HEK293 (cell line): ENCODE measurements around the gene ELOVL3.

Source experiments
- EGR2 ChIP-seq: fragments of 450-650 bp; formaldehyde crosslinking; IDR thresholded peaks from 2 replicates; pipeline ENCODE4 v1.5.1; 2016; ENCODE audit warnings: low read depth, missing biosample characterization, missing genetic modification characterization
- HIC1 ChIP-seq: fragments of 450-650 bp; formaldehyde crosslinking; IDR thresholded peaks from 2 replicates; pipeline ENCODE4 v1.5.1; 2016; ENCODE audit warnings: missing biosample characterization, missing genetic modification characterization
- IKZF3 ChIP-seq: fragments of 450-650 bp; IDR thresholded peaks from 2 replicates; pipeline ENCODE4 v1.5.0; 2018; ENCODE audit warnings: missing biosample characterization, mild to moderate bottlenecking, missing genetic modification characterization, moderate library complexity
- KLF10 ChIP-seq: fragments of 450-650 bp; IDR thresholded peaks from 2 replicates; pipeline ENCODE4 v1.5.1; 2018; ENCODE audit warnings: missing biosample characterization, mild to moderate bottlenecking, missing genetic modification characterization
- KLF8 ChIP-seq: fragments of 450-650 bp; formaldehyde crosslinking; IDR thresholded peaks from 2 replicates; pipeline ENCODE4 v1.5.1; 2016; ENCODE audit warnings: missing biosample characterization, missing genetic modification characterization
- MZF1 ChIP-seq: fragments of 450-650 bp; formaldehyde crosslinking; IDR thresholded peaks from 2 replicates; pipeline ENCODE4 v1.5.1; 2017; ENCODE audit warnings: missing biosample characterization, missing genetic modification characterization, borderline replicate concordance
- PRDM6 ChIP-seq: fragments of 450-650 bp; formaldehyde crosslinking; IDR thresholded peaks from 2 replicates; pipeline ENCODE4 v1.5.1; 2017; ENCODE audit warnings: missing biosample characterization, missing genetic modification characterization
- SCRT1 ChIP-seq: fragments of 450-650 bp; formaldehyde crosslinking; IDR thresholded peaks from 2 replicates; pipeline ENCODE4 v1.5.1; 2016; ENCODE audit warnings: missing biosample characterization, missing genetic modification characterization, borderline replicate concordance
- ZBTB1 ChIP-seq: fragments of 450-650 bp; formaldehyde crosslinking; IDR thresholded peaks from 2 replicates; pipeline ENCODE4 v1.5.1; 2016; ENCODE audit warnings: missing biosample characterization, missing genetic modification characterization
- ZBTB17 ChIP-seq: fragments of 450-650 bp; formaldehyde crosslinking; IDR thresholded peaks from 2 replicates; pipeline ENCODE4 v1.5.1; 2016; ENCODE audit warnings: missing biosample characterization, missing genetic modification characterization
- ZBTB20 ChIP-seq: fragments of 450-650 bp; formaldehyde crosslinking; IDR thresholded peaks from 2 replicates; pipeline ENCODE4 v1.5.1; 2016; ENCODE audit warnings: missing biosample characterization, missing genetic modification characterization
- ZBTB21 ChIP-seq: fragments of 450-650 bp; formaldehyde crosslinking; IDR thresholded peaks from 2 replicates; pipeline ENCODE4 v1.5.1; 2017; ENCODE audit warnings: missing biosample characterization, missing genetic modification characterization
- ZBTB44 ChIP-seq: fragments of 450-650 bp; IDR thresholded peaks from 2 replicates; pipeline ENCODE4 v1.5.1; 2018; ENCODE audit warnings: missing biosample characterization, mild to moderate bottlenecking, missing genetic modification characterization
- ZBTB48 ChIP-seq: fragments of 450-650 bp; formaldehyde crosslinking; IDR thresholded peaks from 2 replicates; pipeline ENCODE4 v1.5.1; 2016; ENCODE audit warnings: missing biosample characterization, missing genetic modification characterization
- ZBTB7A ChIP-seq: fragments of 450-650 bp; formaldehyde crosslinking; IDR thresholded peaks from 2 replicates; pipeline ENCODE4 v1.5.1; 2016; ENCODE audit warnings: low read depth, missing biosample characterization, missing genetic modification characterization
- ZBTB8A ChIP-seq: fragments of 450-650 bp; formaldehyde crosslinking; IDR thresholded peaks from 2 replicates; pipeline ENCODE4 v1.5.1; 2016; ENCODE audit warnings: missing biosample characterization, missing genetic modification characterization
- ZFP37 ChIP-seq: fragments of 450-650 bp; formaldehyde crosslinking; IDR thresholded peaks from 2 replicates; pipeline ENCODE4 v1.5.1; 2016; ENCODE audit warnings: missing biosample characterization, missing genetic modification characterization
- ZFP69B ChIP-seq: fragments of 450-650 bp; formaldehyde crosslinking; IDR thresholded peaks from 2 replicates; pipeline ENCODE4 v1.5.1; 2016; ENCODE audit warnings: missing biosample characterization, missing genetic modification characterization
- ZNF169 ChIP-seq: fragments of 450-650 bp; formaldehyde crosslinking; IDR thresholded peaks from 2 replicates; pipeline ENCODE4 v1.5.1; 2016; ENCODE audit warnings: missing biosample characterization, missing genetic modification characterization
- ZNF19 ChIP-seq: fragments of 450-650 bp; formaldehyde crosslinking; IDR thresholded peaks from 2 replicates; pipeline ENCODE4; 2016; ENCODE audit warnings: missing biosample characterization, missing genetic modification characterization, low read depth
- ZNF280D ChIP-seq: fragments of 450-650 bp; formaldehyde crosslinking; IDR thresholded peaks from 2 replicates; pipeline ENCODE4 v1.5.1; 2016; ENCODE audit warnings: missing biosample characterization, missing genetic modification characterization
- ZNF341 ChIP-seq: fragments of 450-650 bp; formaldehyde crosslinking; IDR thresholded peaks from 2 replicates; pipeline ENCODE4; 2016; ENCODE audit warnings: low read depth, missing biosample characterization, missing genetic modification characterization
- ZNF354C ChIP-seq: fragments of 450-650 bp; formaldehyde crosslinking; IDR thresholded peaks from 2 replicates; pipeline ENCODE4 v1.5.1; 2016; ENCODE audit warnings: missing biosample characterization, missing genetic modification characterization, low read depth, borderline replicate concordance
- ZNF366 ChIP-seq: fragments of 450-650 bp; formaldehyde crosslinking; conservative IDR thresholded peaks from 2 replicates; pipeline ENCODE4 v1.5.1; 2016; ENCODE audit warnings: missing biosample characterization, missing genetic modification characterization
- ZNF391 ChIP-seq: fragments of 450-650 bp; formaldehyde crosslinking; IDR thresholded peaks from 2 replicates; pipeline ENCODE4 v1.5.1; 2016; ENCODE audit warnings: low read depth, missing biosample characterization, missing genetic modification characterization, borderline replicate concordance
- ZNF561 ChIP-seq: fragments of 450-650 bp; IDR thresholded peaks from 2 replicates; pipeline ENCODE4 v1.5.1; 2018; ENCODE audit warnings: missing biosample characterization, missing genetic modification characterization, borderline replicate concordance
- ZNF580 ChIP-seq: fragments of 450-650 bp; formaldehyde crosslinking; IDR thresholded peaks from 2 replicates; pipeline ENCODE4 v1.5.1; 2016; ENCODE audit warnings: missing biosample characterization, missing genetic modification characterization
- ZNF623 ChIP-seq: fragments of 450-650 bp; formaldehyde crosslinking; IDR thresholded peaks from 2 replicates; pipeline ENCODE4 v1.5.1; 2016; ENCODE audit warnings: missing biosample characterization, missing genetic modification characterization
- ZNF660 ChIP-seq: fragments of 450-650 bp; IDR thresholded peaks from 2 replicates; pipeline ENCODE4 v1.5.1; 2018; ENCODE audit warnings: missing biosample characterization, mild to moderate bottlenecking, missing genetic modification characterization
- ZNF76 ChIP-seq: fragments of 450-650 bp; formaldehyde crosslinking; IDR thresholded peaks from 2 replicates; pipeline ENCODE4; 2016; ENCODE audit warnings: low read depth, missing biosample characterization, missing genetic modification characterization, borderline replicate concordance
- ZSCAN4 ChIP-seq: fragments of 450-650 bp; formaldehyde crosslinking; IDR thresholded peaks from 2 replicates; pipeline ENCODE4 v1.5.1; 2017; ENCODE audit warnings: missing biosample characterization, missing genetic modification characterization

The ELOVL3 gene

GRCh38 chr10:102229810-102230263 is 3.7 kb downstream of the ELOVL3 start (continued):
- no peak for TF ChIP-seq ZNF580 (tag by site-specific recombination)
- peak; percentile 90 for TF ChIP-seq ZNF660
- no peak for TF ChIP-seq PRDM6 (tag by site-specific recombination)
- TF ChIP-seq ZNF366: peak; percentile 98
- TF ChIP-seq KLF10: no peak
- TF ChIP-seq ZBTB48 (tag by site-specific recombination): peak; percentile 93; the same call in 1 of the 2 replicates
- TF ChIP-seq ZBTB8A: no peak
- TF ChIP-seq ZFP69B (tag by site-specific recombination): no peak
- peak; percentile 17; the same call in 1 of the 2 replicates for TF ChIP-seq ZNF623
- TF ChIP-seq EGR2: peak; percentile 93
- TF ChIP-seq ZBTB20 (tag by site-specific recombination): peak; percentile 72; the same call in 1 of the 2 replicates
- no peak; the same call in 1 of the 2 replicates for TF ChIP-seq HIC1 (tag by site-specific recombination)
- peak; percentile 90 for TF ChIP-seq ZBTB17
- peak; percentile 63; the same call in 1 of the 2 replicates for TF ChIP-seq ZNF341 (tag by site-specific recombination)
- no peak for TF ChIP-seq ZNF169 (tag by site-specific recombination)
- TF ChIP-seq ZBTB7A (tag by site-specific recombination): no peak
- no peak for TF ChIP-seq KLF8 (tag by site-specific recombination)
- TF ChIP-seq ZNF280D (tag by site-specific recombination): no peak
- 0 out of 2 replicates have a peak, but pooled peaks have one; percentile 44 for TF ChIP-seq MZF1 (tag by site-specific recombination)
- no peak for TF ChIP-seq ZNF354C (tag by site-specific recombination)
- peak; percentile 62; the same call in 1 of the 2 replicates for TF ChIP-seq ZNF561 (tag by site-specific recombination)
- TF ChIP-seq ZBTB1 (tag by site-specific recombination): peak; percentile 92
- peak; percentile 93 for TF ChIP-seq IKZF3 (tag by site-specific recombination)
- 0 out of 2 replicates have a peak, but pooled peaks have one; percentile 73 for TF ChIP-seq ZFP37 (tag by site-specific recombination)
- TF ChIP-seq ZBTB44 (tag by site-specific recombination): peak; percentile 35; the same call in 1 of the 2 replicates
- TF ChIP-seq SCRT1 (tag by site-specific recombination): no peak
- no peak for TF ChIP-seq ZSCAN4 (tag by site-specific recombination)
- peak; percentile 77; the same call in 1 of the 2 replicates for TF ChIP-seq ZNF391 (tag by site-specific recombination)
- peak; percentile 54 for TF ChIP-seq ZNF76
- TF ChIP-seq ZBTB21 (tag by site-specific recombination): 0 out of 2 replicates have a peak, but pooled peaks have one; percentile 9
- TF ChIP-seq ZNF19 (tag by site-specific recombination): no peak
